Activated CD4-positive, alpha-beta T cell treated with anti-CD3 and anti-CD28 coated beads, Interleukin-2, amount 50 U/mL, for 4 hours (primary cell): ENCODE data around the gene TRAK2.

Experiments
- DNase-seq, 2 experiments: peaks; one replicate each; pipeline ENCODE4 v3.0.0-alpha.2; 2020

The TRAK2 gene

DNA sequence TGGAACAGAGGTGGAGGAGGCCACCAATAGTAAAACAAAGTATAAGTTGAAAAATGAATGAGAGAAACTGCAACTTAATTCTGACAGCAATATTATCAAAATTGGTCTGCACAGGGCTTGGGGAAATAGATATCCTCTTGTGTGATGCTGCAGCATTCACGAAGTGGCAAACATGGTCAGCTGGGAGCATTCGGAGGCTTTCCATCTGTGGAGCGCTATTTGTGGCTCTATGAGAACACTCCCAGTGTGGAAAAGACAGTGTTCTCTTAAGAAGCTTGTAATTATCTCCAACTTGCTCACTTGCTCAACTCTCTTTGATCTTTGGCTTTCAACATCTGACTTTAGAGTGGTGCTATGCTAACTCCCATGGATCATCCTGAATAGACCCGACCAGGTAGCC, 91.0 kb downstream of the TRAK2 start:
- DNase-seq = no peak

- peak in 1 of 2 experiments; percentile 11 for DNase-seq
These were observed 92.6 kb downstream of the TRAK2 start for GRCh38 chr2:201358684-201359083.

DNA sequence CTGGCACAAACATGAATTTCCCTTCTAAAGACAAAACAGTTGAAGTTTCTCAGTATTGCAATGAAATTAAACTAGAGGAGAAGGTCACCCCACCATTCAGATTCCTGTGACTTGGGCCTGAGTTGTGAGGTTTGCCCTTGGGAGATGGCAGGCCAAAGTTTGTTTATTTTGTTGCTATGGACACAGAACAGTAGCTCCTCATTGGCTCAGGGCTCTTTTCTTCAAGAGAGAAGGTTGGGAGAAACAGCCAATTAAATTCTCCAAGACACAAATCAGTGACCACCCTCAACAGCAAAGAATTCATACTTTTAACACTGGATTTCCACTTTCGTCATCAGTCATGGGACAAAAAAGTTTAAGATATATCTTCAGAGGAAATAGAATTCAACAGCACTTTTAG, 94.0 kb downstream of the TRAK2 start, which contains the start of gene FLACC1:
Gene FLACC1, minus strand, starts transcription at position 125 of the 400 bp plus-strand sequence. CDS start 5,941 bp downstream, outside the sequence.
- DNase-seq = no peak

GRCh38 chr2:201353116-201353515, 98.1 kb downstream of the TRAK2 start:
- no peak for DNase-seq

DNA sequence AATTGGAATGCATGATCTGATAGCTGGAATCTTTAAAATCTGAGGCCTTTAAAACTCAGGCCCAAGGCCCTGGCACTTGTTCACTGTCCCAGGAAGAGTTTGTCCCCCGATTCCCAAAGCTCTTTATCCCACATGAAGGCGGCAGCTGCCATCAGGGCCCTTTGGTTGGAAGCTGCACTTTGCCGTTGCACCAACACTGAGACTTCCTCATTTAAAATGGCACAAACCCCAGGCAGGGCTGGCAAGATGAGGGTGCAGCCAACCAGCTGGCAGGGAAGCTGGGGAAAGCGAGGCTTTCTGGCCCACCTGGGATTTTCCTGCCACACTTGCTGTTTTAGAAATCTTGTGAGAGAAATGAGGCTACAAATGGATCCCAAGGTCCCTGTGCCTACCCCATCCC, 100.4 kb downstream of the TRAK2 start:
- DNase-seq = no peak

GRCh38 chr2:201349601-201350000, 101.7 kb downstream of the TRAK2 start:
- no peak for DNase-seq

GRCh38 chr2:201348758-201349157, 102.5 kb downstream of the TRAK2 start:
- no peak for DNase-seq

GRCh38 chr2:201347138-201347537, 104.1 kb downstream of the TRAK2 start:
- DNase-seq = no peak

GRCh38 chr2:201345625-201346213, 105.5 kb downstream of the TRAK2 start:
- no peak for DNase-seq

DNA sequence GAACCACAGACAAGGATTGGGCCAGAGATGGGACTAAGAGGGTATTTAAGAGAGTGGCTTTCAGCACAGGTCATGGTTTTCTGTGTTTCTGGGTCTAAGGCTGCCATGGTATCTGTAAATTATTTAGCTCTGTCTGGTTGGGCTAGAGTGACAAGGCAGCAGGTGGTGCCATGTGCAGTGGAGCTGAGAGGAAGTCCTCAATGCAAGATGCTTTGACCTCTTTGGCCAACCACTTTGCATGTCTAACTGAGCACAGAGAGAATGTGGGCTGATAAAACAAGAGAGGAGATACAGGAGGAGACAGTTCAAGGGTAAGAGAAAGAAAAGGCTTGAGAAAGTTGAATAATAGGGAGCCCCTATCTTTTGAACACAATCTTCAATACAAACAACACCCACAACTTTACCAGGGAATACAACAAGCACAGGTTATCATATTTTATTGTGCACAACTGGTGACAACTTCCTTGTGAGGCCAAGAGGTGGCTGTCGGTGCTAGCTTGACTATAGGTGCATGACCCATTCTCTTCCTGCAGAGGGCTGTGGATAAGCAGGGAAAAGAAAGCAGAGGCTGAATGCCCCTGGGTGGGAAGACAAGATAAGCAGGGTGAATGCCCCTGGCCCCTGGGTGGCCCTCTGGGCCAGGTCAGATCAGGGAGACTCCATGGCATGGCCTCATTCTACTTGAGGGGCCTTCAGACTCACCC, 106.4 kb downstream of the TRAK2 start:
- DNase-seq = no peak

GRCh38 chr2:201343559-201343958, 107.7 kb downstream of the TRAK2 start:
- no peak for DNase-seq

GRCh38 chr2:201342923-201343322, 108.3 kb downstream of the TRAK2 start:
- DNase-seq = no peak

GRCh38 chr2:201329409-201329808, 121.8 kb downstream of the TRAK2 start:
- no peak for DNase-seq

DNA sequence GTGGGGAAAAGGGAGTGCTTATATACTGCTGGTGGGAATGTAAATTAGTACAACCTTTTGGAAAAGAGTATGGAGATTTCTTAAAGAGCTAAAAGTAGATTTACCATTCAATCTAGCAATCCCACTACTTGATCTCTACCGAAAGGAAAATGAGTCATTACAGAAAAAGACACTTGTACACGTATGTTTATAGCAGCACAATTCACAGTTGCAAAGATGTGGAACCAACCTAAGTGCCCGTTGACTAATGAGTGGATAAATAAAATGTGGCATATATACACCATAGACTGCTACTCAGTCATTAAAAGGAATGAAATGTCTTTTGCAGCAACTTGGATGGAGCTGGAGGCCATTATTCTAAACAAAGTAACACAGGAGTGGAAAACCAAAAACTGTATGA, 123.6 kb downstream of the TRAK2 start:
- DNase-seq = no peak
